HG03159 (cell line): ENCODE data around the gene PRDM16.
"Not testable (repeated sequence)": the region's sequence is repeated elsewhere in the genome, so short reads cannot be mapped to it uniquely, and the experiment has no call there.

Experiments
- ATAC-seq: cut with Tn5 transposase; IDR thresholded peaks from one replicate; pipeline ENCODE4 v1.9.1; 2021; ENCODE audit warnings: mild to moderate bottlenecking, moderate library complexity; ENCODE audit not compliant: unreplicated experiment

PRDM16 gene

GRCh38 chr1:3237570-3237969 is 168.6 kb downstream of the PRDM16 start:
- no peak for ATAC-seq

- ATAC-seq = no peak
Measured at GRCh38 chr1:3237994-3238702, 169.1 kb downstream of the PRDM16 start.

- no peak for ATAC-seq
Measured at GRCh38 chr1:3238703-3239278, 169.8 kb downstream of the PRDM16 start.

- not testable (repeated sequence) for ATAC-seq
Measured at GRCh38 chr1:3239991-3240390, 171.0 kb downstream of the PRDM16 start.

GRCh38 chr1:3240524-3241235 is 171.7 kb downstream of the PRDM16 start:
- no peak for ATAC-seq

- ATAC-seq = no peak
Measured at GRCh38 chr1:3241236-3241550, 172.2 kb downstream of the PRDM16 start.

GRCh38 chr1:3241673-3242407 is 172.8 kb downstream of the PRDM16 start:
- ATAC-seq = no peak

- no peak for ATAC-seq
Measured at GRCh38 chr1:3242408-3243260, 173.6 kb downstream of the PRDM16 start.

- no peak for ATAC-seq
Measured at GRCh38 chr1:3243304-3243703, 174.3 kb downstream of the PRDM16 start.

GRCh38 chr1:3244025-3244926 is 175.3 kb downstream of the PRDM16 start:
- ATAC-seq = no peak

GRCh38 chr1:3244927-3245315 is 175.9 kb downstream of the PRDM16 start:
- no peak for ATAC-seq

GRCh38 chr1:3245344-3245743 is 176.3 kb downstream of the PRDM16 start:
- ATAC-seq = no peak

GRCh38 chr1:3245768-3246167 is 176.8 kb downstream of the PRDM16 start:
- ATAC-seq = no peak

- no peak for ATAC-seq
Measured at GRCh38 chr1:3246251-3246650, 177.2 kb downstream of the PRDM16 start.

- ATAC-seq = no peak
Measured at GRCh38 chr1:3247521-3248121, 178.6 kb downstream of the PRDM16 start.

- no peak for ATAC-seq
Measured at GRCh38 chr1:3248155-3249141, 179.4 kb downstream of the PRDM16 start.

GRCh38 chr1:3249231-3249630 is 180.2 kb downstream of the PRDM16 start:
- no peak for ATAC-seq
